ENCODE data around the gene TXNRD1. TPM values are rescaled to one million over a fixed set of nuclear protein-coding genes. Genes with fewer than 3 reads are reported as not detected.

The TXNRD1 gene
- total and polyA plus RNA-seq, 12 donors: 53.9 to 487 (median 290) TPM

- DNase-seq: no peak
- peaks cover 0 to 18% of the 10 kb centered on the region in 2 donors for H3K4me1 ChIP-seq (replicated peaks in 1 of 2)
- intact Hi-C loops (cut with DNase I): loop anchor here in 1 of 2 donors (5.0 kb wide), 1 partner anchor 819 kb away; no protein-coding TSS in a partner anchor
- no peak overlapping the region for H3K27ac ChIP-seq
- no peaks in the 10 kb centered on the region for H3K27me3 ChIP-seq
- H3K9me3 ChIP-seq (replicated peaks in 1 of 3): no peaks in the 10 kb centered on the region
- H3K4me3 ChIP-seq: no peak overlapping the region
- TF ChIP-seq POLR2A (IDR thresholded peaks at IDR 0.05): no peak
- no peak for TF ChIP-seq CTCF (IDR thresholded peaks at IDR 0.05)
- 66 to 80% (median 73%) methylated on average over 4 of the region's 4 CpGs for WGBS, 4 donors
- peaks cover 0 to 82% of the 10 kb centered on the region in 2 donors for H3K36me3 ChIP-seq (replicated peaks in 1 of 2)
Observed at GRCh38 chr12:104313568-104314241, 98.1 kb downstream of the TXNRD1 start.

GRCh38 chr12:104314242-104314614 is 98.6 kb downstream of the TXNRD1 start:
- no peaks in the 10 kb centered on the region for H3K9me3 ChIP-seq (replicated peaks in 1 of 3)
- intact Hi-C loops (cut with DNase I): loop anchor here in 1 of 2 donors (5.0 kb wide), 1 partner anchor 818 kb away; no protein-coding TSS in a partner anchor
- WGBS, 4 donors: 71 to 88% (median 81%) methylated on average over 1 of the region's 1 CpG
- peaks cover 0 to 88% of the 10 kb centered on the region in 2 donors for H3K36me3 ChIP-seq (replicated peaks in 1 of 2)
- TF ChIP-seq POLR2A (IDR thresholded peaks at IDR 0.05) (no peak), CTCF (IDR thresholded peaks at IDR 0.05) (no peak)
- no peak for DNase-seq
- H3K4me1 ChIP-seq (replicated peaks in 1 of 2): peaks cover 0 to 14% of the 10 kb centered on the region in 2 donors
- no peak overlapping the region for H3K27ac ChIP-seq
- H3K4me3 ChIP-seq: no peak overlapping the region
- H3K27me3 ChIP-seq: no peaks in the 10 kb centered on the region

GRCh38 chr12:104315326-104316224 is 100.0 kb downstream of the TXNRD1 start:
- TF ChIP-seq POLR2A (IDR thresholded peaks at IDR 0.05): no peak
- no peak for TF ChIP-seq CTCF (IDR thresholded peaks at IDR 0.05)
- WGBS, 4 donors: 85 to 89% (median 88%) methylated on average over 10 of the region's 10 CpGs
- peaks cover 0 to 97% of the 10 kb centered on the region in 2 donors for H3K36me3 ChIP-seq (replicated peaks in 1 of 2)
- no peak for DNase-seq
- no peaks in the 10 kb centered on the region for H3K9me3 ChIP-seq (replicated peaks in 1 of 3)
- H3K27me3 ChIP-seq: no peaks in the 10 kb centered on the region
- intact Hi-C loops (cut with DNase I): no loop called here
- H3K4me1 ChIP-seq (replicated peaks in 1 of 2): peaks cover 0 to 10% of the 10 kb centered on the region in 2 donors
- H3K27ac ChIP-seq: no peak overlapping the region
- H3K4me3 ChIP-seq: no peak overlapping the region

- peaks cover 0 to 100% of the 10 kb centered on the region in 2 donors for H3K36me3 ChIP-seq (replicated peaks in 1 of 2)
- no peak for TF ChIP-seq CTCF (IDR thresholded peaks at IDR 0.05)
- TF ChIP-seq POLR2A (IDR thresholded peaks at IDR 0.05): no peak
- intact Hi-C loops (cut with DNase I): no loop called here
Observed at GRCh38 chr12:104316936-104317335, 101.4 kb downstream of the TXNRD1 start.

More at GRCh38 chr12:104316936-104317335, 101.4 kb downstream of the TXNRD1 start:
- Histone ChIP-seq H3K4me3 (no peak overlapping the region), H3K27me3 (no peaks in the 10 kb centered on the region), H3K9me3 (replicated peaks in 1 of 3) (no peaks in the 10 kb centered on the region), H3K27ac (no peak overlapping the region), H3K4me1 (replicated peaks in 1 of 2) (no peaks in the 10 kb centered on the region)
- no peak for DNase-seq
